ENCODE measurements around the gene CHEK2.

Gene CHEK2

GRCh38 chr22:28716686-28717085 lies 24.9 kb downstream of the CHEK2 start:
- DNase-seq (ENCODE audit: insufficient read length, low spot score) (no peak), FAIRE-seq (no peak)
- TF ChIP-seq POLR2AphosphoS5 (IDR thresholded peaks at IDR 0.05; ENCODE audit: low read depth, low read length) (no peak), SPI1 (IDR thresholded peaks at IDR 0.05; ENCODE audit: low read depth, low read length) (no peak), TAF1 (IDR thresholded peaks at IDR 0.05; ENCODE audit: low read depth, low read length) (no peak), POU2F2 (IDR thresholded peaks at IDR 0.05; ENCODE audit: low read depth, low read length) (no peak), PAX5 (IDR thresholded peaks at IDR 0.05; ENCODE audit: insufficient read depth, low read length, severe bottlenecking) (no peak), POLR2A (IDR thresholded peaks at IDR 0.05; ENCODE audit: low read depth, low read length) (no peak)

GRCh38 chr22:28715611-28716010 lies 26.0 kb downstream of the CHEK2 start:
- no peak for TF ChIP-seq POU2F2 (IDR thresholded peaks at IDR 0.05; ENCODE audit: low read depth, low read length)
- no peak for TF ChIP-seq SPI1 (IDR thresholded peaks at IDR 0.05; ENCODE audit: low read depth, low read length)
- TF ChIP-seq POLR2AphosphoS5 (IDR thresholded peaks at IDR 0.05; ENCODE audit: low read depth, low read length), result no peak
- no peak for TF ChIP-seq PAX5 (IDR thresholded peaks at IDR 0.05; ENCODE audit: insufficient read depth, low read length, severe bottlenecking)
- no peak for TF ChIP-seq TAF1 (IDR thresholded peaks at IDR 0.05; ENCODE audit: low read depth, low read length)
- no peak for TF ChIP-seq POLR2A (IDR thresholded peaks at IDR 0.05; ENCODE audit: low read depth, low read length)
- no peak for FAIRE-seq
- DNase-seq (ENCODE audit: insufficient read length, low spot score), result no peak

- TF ChIP-seq SPI1 (IDR thresholded peaks at IDR 0.05; ENCODE audit: low read depth, low read length) (no peak), POLR2AphosphoS5 (IDR thresholded peaks at IDR 0.05; ENCODE audit: low read depth, low read length) (no peak), TAF1 (IDR thresholded peaks at IDR 0.05; ENCODE audit: low read depth, low read length) (no peak), PAX5 (IDR thresholded peaks at IDR 0.05; ENCODE audit: insufficient read depth, low read length, severe bottlenecking) (no peak)
- DNase-seq (ENCODE audit: insufficient read length, low spot score), result no peak
- peak; percentile 31 for FAIRE-seq
These were observed 27.5 kb downstream of the CHEK2 start for GRCh38 chr22:28714043-28714628.

GRCh38 chr22:28711820-28712777 lies 29.5 kb downstream of the CHEK2 start:
- no peak for TF ChIP-seq POLR2A (IDR thresholded peaks at IDR 0.05; ENCODE audit: low read depth, low read length)
- no peak for TF ChIP-seq SPI1 (IDR thresholded peaks at IDR 0.05; ENCODE audit: low read depth, low read length)
- no peak for TF ChIP-seq PAX5 (IDR thresholded peaks at IDR 0.05; ENCODE audit: insufficient read depth, low read length, severe bottlenecking)
- TF ChIP-seq TAF1 (IDR thresholded peaks at IDR 0.05; ENCODE audit: low read depth, low read length), result no peak
- TF ChIP-seq POU2F2 (IDR thresholded peaks at IDR 0.05; ENCODE audit: low read depth, low read length), result no peak
- no peak for TF ChIP-seq POLR2AphosphoS5 (IDR thresholded peaks at IDR 0.05; ENCODE audit: low read depth, low read length)
- FAIRE-seq (no peak), DNase-seq (ENCODE audit: insufficient read length, low spot score) (no peak)

GRCh38 chr22:28711341-28711740 lies 30.3 kb downstream of the CHEK2 start:
- DNase-seq (ENCODE audit: insufficient read length, low spot score), result no peak
- TF ChIP-seq SPI1 (IDR thresholded peaks at IDR 0.05; ENCODE audit: low read depth, low read length), result no peak
- TF ChIP-seq POLR2A (IDR thresholded peaks at IDR 0.05; ENCODE audit: low read depth, low read length), result no peak
- TF ChIP-seq PAX5 (IDR thresholded peaks at IDR 0.05; ENCODE audit: insufficient read depth, low read length, severe bottlenecking), result no peak
- TF ChIP-seq TAF1 (IDR thresholded peaks at IDR 0.05; ENCODE audit: low read depth, low read length), result no peak
- TF ChIP-seq POU2F2 (IDR thresholded peaks at IDR 0.05; ENCODE audit: low read depth, low read length), result no peak
- TF ChIP-seq POLR2AphosphoS5 (IDR thresholded peaks at IDR 0.05; ENCODE audit: low read depth, low read length), result no peak
- no peak for FAIRE-seq

- DNase-seq (ENCODE audit: insufficient read length, low spot score) (no peak), FAIRE-seq (no peak)
- no peak for TF ChIP-seq POLR2A (IDR thresholded peaks at IDR 0.05; ENCODE audit: low read depth, low read length)
- TF ChIP-seq POLR2AphosphoS5 (IDR thresholded peaks at IDR 0.05; ENCODE audit: low read depth, low read length), result no peak
- TF ChIP-seq SPI1 (IDR thresholded peaks at IDR 0.05; ENCODE audit: low read depth, low read length), result no peak
- no peak for TF ChIP-seq POU2F2 (IDR thresholded peaks at IDR 0.05; ENCODE audit: low read depth, low read length)
- no peak for TF ChIP-seq TAF1 (IDR thresholded peaks at IDR 0.05; ENCODE audit: low read depth, low read length)
- TF ChIP-seq PAX5 (IDR thresholded peaks at IDR 0.05; ENCODE audit: insufficient read depth, low read length, severe bottlenecking), result no peak
These were observed 30.9 kb downstream of the CHEK2 start for GRCh38 chr22:28710576-28711191.

- no peak for DNase-seq (ENCODE audit: insufficient read length, low spot score)
- no peak for FAIRE-seq
- TF ChIP-seq POU2F2 (IDR thresholded peaks at IDR 0.05; ENCODE audit: low read depth, low read length), result no peak
- no peak for TF ChIP-seq POLR2AphosphoS5 (IDR thresholded peaks at IDR 0.05; ENCODE audit: low read depth, low read length)
- TF ChIP-seq PAX5 (IDR thresholded peaks at IDR 0.05; ENCODE audit: insufficient read depth, low read length, severe bottlenecking), result no peak
- TF ChIP-seq TAF1 (IDR thresholded peaks at IDR 0.05; ENCODE audit: low read depth, low read length), result no peak
- TF ChIP-seq POLR2A (IDR thresholded peaks at IDR 0.05; ENCODE audit: low read depth, low read length), result no peak
- no peak for TF ChIP-seq SPI1 (IDR thresholded peaks at IDR 0.05; ENCODE audit: low read depth, low read length)
These were observed 31.5 kb downstream of the CHEK2 start for GRCh38 chr22:28710107-28710506.

- FAIRE-seq, result no peak
- TF ChIP-seq POU2F2 (IDR thresholded peaks at IDR 0.05; ENCODE audit: low read depth, low read length), result no peak
- peak; percentile 76 for TF ChIP-seq SPI1 (IDR thresholded peaks at IDR 0.05; ENCODE audit: low read depth, low read length)
- DNase-seq (ENCODE audit: insufficient read length, low spot score), result no peak
These were observed 34.8 kb downstream of the CHEK2 start for GRCh38 chr22:28706845-28707244.

- DNase-seq (ENCODE audit: insufficient read length, low spot score), result no peak
- no peak for FAIRE-seq
- TF ChIP-seq SPI1 (IDR thresholded peaks at IDR 0.05; ENCODE audit: low read depth, low read length), result no peak
- TF ChIP-seq POLR2A (IDR thresholded peaks at IDR 0.05; ENCODE audit: low read depth, low read length), result no peak
- TF ChIP-seq TAF1 (IDR thresholded peaks at IDR 0.05; ENCODE audit: low read depth, low read length), result no peak
- no peak for TF ChIP-seq POU2F2 (IDR thresholded peaks at IDR 0.05; ENCODE audit: low read depth, low read length)
- no peak for TF ChIP-seq POLR2AphosphoS5 (IDR thresholded peaks at IDR 0.05; ENCODE audit: low read depth, low read length)
- no peak for TF ChIP-seq PAX5 (IDR thresholded peaks at IDR 0.05; ENCODE audit: insufficient read depth, low read length, severe bottlenecking)
These were observed 38.2 kb downstream of the CHEK2 start for GRCh38 chr22:28703436-28703835.

Measured in GM12891 (cell line).